ENCODE results near the gene AADAT. TPM values are rescaled to one million over a fixed set of nuclear protein-coding genes. Genes with fewer than 3 reads are reported as not detected.

The AADAT gene
- total and polyA plus RNA-seq, 2 of the 8 experiments (the other 6 are each of a cell fraction or from before 2014, with no cell fraction given), result 6.1 to 7.7 TPM

GRCh38 chr4:170015285-170015684 lies 74.5 kb downstream of the AADAT start:
- whole genome bisulfite sequencing, 2 experiments (ENCODE audit: extremely low coverage in 1 of 2, insufficient coverage in 1 of 2, insufficient read length in 1 of 2, insufficient replicate concordance in 2 of 2, low coverage in 1 of 2, low lambda C conversion rate in 2 of 2, missing lambda C conversion rate in 1 of 2), result 85% methylated on average over 4 of the region's 4 CpGs; no CpG with 5 or more reads in 1 of the 2 experiments
- FAIRE-seq, result no peak

More at GRCh38 chr4:170015285-170015684, 74.5 kb downstream of the AADAT start:
- H3K79me2 ChIP-seq (ENCODE audit: control insufficient read depth in 1 of 2, insufficient read depth in 2 of 2, low read length in 2 of 2), result no peaks in the 10 kb centered on the region
- no peak overlapping the region for H2BK120ac ChIP-seq (replicated peaks; ENCODE audit: low read depth, low read length)
- no peak overlapping the region for H3K27ac ChIP-seq (ENCODE audit: low read depth, low read length)
- H2BK12ac ChIP-seq (ENCODE audit: low read depth, low read length), result no peak overlapping the region
- no peak overlapping the region for H2BK5ac ChIP-seq (ENCODE audit: low read depth, low read length)
- H3K18ac ChIP-seq (ENCODE audit: extremely low read depth, low read length), result no peak overlapping the region
- no peaks in the 10 kb centered on the region for H3K9me3 ChIP-seq (ENCODE audit: insufficient read depth in 2 of 2, low read depth in 1 of 2, low read length in 1 of 2)
- H3K36me3 ChIP-seq (ENCODE audit: control insufficient read depth in 2 of 4, insufficient read depth in 4 of 4, low read length in 3 of 4), result no peaks in the 10 kb centered on the region; a peak in 1 of 8 replicates
- DNase-seq (ENCODE audit: low read depth in 1 of 2, low spot score in 2 of 2), result no peak
- H3K14ac ChIP-seq (ENCODE audit: insufficient read length), result no peak overlapping the region
- ChIA-PET POLR2A (ENCODE audit: partially characterized antibody) (no interaction called here), CTCF (ENCODE audit: partially characterized antibody) (interaction anchor here (1.0 to 1.9 kb wide), 3 partner anchors 9 to 206 kb away, joined by 4 to 5 read pairs (median 5); no protein-coding TSS in a partner anchor)
- no peak overlapping the region for H2BK20ac ChIP-seq (ENCODE audit: low read length)
- no peak overlapping the region for H4K5ac ChIP-seq (ENCODE audit: insufficient read length, low read depth, low read length)
- no peak overlapping the region for H3K4ac ChIP-seq (replicated peaks; ENCODE audit: insufficient read length, low read depth, low read length)
- H3K4me1 ChIP-seq (replicated peaks in 1 of 4; ENCODE audit: control insufficient read depth in 3 of 4, insufficient read depth in 4 of 4, low read length in 3 of 4), result peaks cover 0 to 7% (median 1%) of the 10 kb centered on the region in 4 experiments; a peak in 1 of 7 replicates
- H2AK5ac ChIP-seq (ENCODE audit: low read depth, low read length), result no peak overlapping the region
- no peak overlapping the region for H4K91ac ChIP-seq (replicated peaks; ENCODE audit: insufficient read length, low read length)
- H3K23me2 ChIP-seq (ENCODE audit: low read depth, low read length), result no peaks in the 10 kb centered on the region
- no peak overlapping the region for H3K4me2 ChIP-seq (ENCODE audit: insufficient read depth in 1 of 2, low read depth in 2 of 2, low read length in 2 of 2)
- no peak overlapping the region for H3K9ac ChIP-seq (replicated peaks in 1 of 4; ENCODE audit: extremely low read depth in 1 of 4, low read depth in 3 of 4, low read length in 3 of 4)
- H4K20me1 ChIP-seq (replicated peaks in 1 of 2; ENCODE audit: control insufficient read depth in 1 of 2, insufficient read depth in 2 of 2, low read length in 2 of 2), result no peaks in the 10 kb centered on the region
- H3K56ac ChIP-seq (replicated peaks; ENCODE audit: insufficient read length, low read depth, low read length), result no peak overlapping the region
- no peak overlapping the region for H2AFZ ChIP-seq (ENCODE audit: low read length)
- H3K4me3 ChIP-seq (ENCODE audit: extremely low read depth in 1 of 4, insufficient read depth in 2 of 4, low read depth in 3 of 4, low read length in 4 of 4), result no peak overlapping the region
- H4K8ac ChIP-seq (ENCODE audit: extremely low read depth, insufficient read depth, low read length), result no peak overlapping the region
- no peak overlapping the region for H3K23ac ChIP-seq (ENCODE audit: insufficient read length)
- no peak for TF ChIP-seq NANOG (IDR thresholded peaks at IDR 0.05; ENCODE audit: insufficient read depth, low read depth, low read length, poor library complexity, severe bottlenecking)
- TF ChIP-seq SP1 (IDR thresholded peaks at IDR 0.05; ENCODE audit: low read depth, low read length), result no peak
- no peak for TF ChIP-seq KDM5A (IDR thresholded peaks at IDR 0.05; ENCODE audit: low read length)
- no peak for TF ChIP-seq SIN3A (conservative IDR thresholded peaks at IDR 0.05 in 1 of 2, IDR thresholded peaks at IDR 0.05 in 1 of 2; ENCODE audit: low read depth in 1 of 2, low read length in 2 of 2)
- no peak for TF ChIP-seq KDM4A (IDR thresholded peaks at IDR 0.05; ENCODE audit: low read depth, low read length, severe bottlenecking)
- TF ChIP-seq CHD2 (IDR thresholded peaks at IDR 0.05; ENCODE audit: low read length), result no peak
- TF ChIP-seq TAF7 (optimal IDR thresholded peaks at IDR 0.05; ENCODE audit: borderline replicate concordance, low read depth, low read length), result no peak
- TF ChIP-seq CHD1 (IDR thresholded peaks at IDR 0.05; ENCODE audit: low read depth, low read length), result no peak
- TF ChIP-seq TCF12 (IDR thresholded peaks at IDR 0.05; ENCODE audit: low read depth, low read length), result no peak
- no peak for TF ChIP-seq E2F6 (IDR thresholded peaks at IDR 0.05)
- no peak for TF ChIP-seq BRCA1 (IDR thresholded peaks at IDR 0.05; ENCODE audit: low read depth, low read length)
- H3K79me1 ChIP-seq (ENCODE audit: low read depth, low read length), result no peaks in the 10 kb centered on the region; the same call in 1 of the 2 replicates
- no peak overlapping the region for H2BK15ac ChIP-seq (ENCODE audit: low read length)
- no peaks in the 10 kb centered on the region for H3K27me3 ChIP-seq (replicated peaks in 1 of 4; ENCODE audit: control insufficient read depth in 3 of 4, extremely low read depth in 1 of 4, insufficient read depth in 3 of 4, low read length in 3 of 4)

All from H1 (cell line).